HS-5 (cell line): ENCODE data around the gene CDH7.

Source experiments
- DNase-seq: peaks from one replicate; pipeline ENCODE4 v3.0.0-alpha.2; 2012; ENCODE audit warnings: low read depth

The CDH7 gene, protein sequence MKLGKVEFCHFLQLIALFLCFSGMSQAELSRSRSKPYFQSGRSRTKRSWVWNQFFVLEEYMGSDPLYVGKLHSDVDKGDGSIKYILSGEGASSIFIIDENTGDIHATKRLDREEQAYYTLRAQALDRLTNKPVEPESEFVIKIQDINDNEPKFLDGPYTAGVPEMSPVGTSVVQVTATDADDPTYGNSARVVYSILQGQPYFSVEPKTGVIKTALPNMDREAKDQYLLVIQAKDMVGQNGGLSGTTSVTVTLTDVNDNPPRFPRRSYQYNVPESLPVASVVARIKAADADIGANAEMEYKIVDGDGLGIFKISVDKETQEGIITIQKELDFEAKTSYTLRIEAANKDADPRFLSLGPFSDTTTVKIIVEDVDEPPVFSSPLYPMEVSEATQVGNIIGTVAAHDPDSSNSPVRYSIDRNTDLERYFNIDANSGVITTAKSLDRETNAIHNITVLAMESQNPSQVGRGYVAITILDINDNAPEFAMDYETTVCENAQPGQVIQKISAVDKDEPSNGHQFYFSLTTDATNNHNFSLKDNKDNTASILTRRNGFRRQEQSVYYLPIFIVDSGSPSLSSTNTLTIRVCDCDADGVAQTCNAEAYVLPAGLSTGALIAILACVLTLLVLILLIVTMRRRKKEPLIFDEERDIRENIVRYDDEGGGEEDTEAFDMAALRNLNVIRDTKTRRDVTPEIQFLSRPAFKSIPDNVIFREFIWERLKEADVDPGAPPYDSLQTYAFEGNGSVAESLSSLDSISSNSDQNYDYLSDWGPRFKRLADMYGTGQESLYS

DNA sequence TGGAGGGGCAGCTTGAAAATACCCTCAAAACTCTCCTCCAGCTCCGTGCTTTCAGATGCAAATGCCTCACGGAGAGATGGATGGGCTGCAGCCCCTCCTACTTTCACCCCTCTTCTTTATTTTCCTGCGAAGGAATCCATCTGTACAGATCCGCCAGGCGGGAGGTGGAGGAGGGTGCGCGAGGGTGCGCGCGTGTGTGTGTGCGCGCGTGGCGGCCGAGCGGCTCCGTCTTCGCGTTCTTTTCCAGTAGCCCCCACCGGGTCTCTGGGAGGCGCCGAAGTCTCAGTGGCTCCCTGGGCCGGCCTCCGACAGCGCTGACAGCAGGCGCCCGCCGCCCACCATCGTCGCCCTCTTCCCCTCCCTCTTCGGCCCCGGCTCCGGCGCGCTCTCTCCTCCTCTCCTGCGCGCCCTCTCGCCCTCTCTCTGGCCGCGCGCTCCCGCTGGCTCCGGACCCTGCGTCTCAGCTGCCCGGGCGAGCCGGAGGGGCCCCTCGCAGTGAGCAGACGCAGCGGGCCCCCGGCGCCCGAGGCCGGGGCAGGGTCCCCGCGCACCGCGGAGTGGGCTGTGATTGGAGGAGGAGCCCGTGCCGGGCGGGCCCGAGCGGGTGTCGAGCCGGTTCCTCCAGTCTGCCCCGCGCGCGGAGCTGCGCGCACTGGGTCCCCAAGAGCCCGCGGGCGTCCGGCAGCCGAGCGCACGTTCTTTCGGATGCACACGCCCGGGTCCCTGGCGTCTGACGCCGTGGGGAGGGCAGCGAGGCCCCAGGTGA is at the start of gene CDH7:
TSS of gene CDH7 (plus strand) at position 624 of the 766 bp plus-strand sequence. CDS start 11,831 bp downstream, outside the sequence.
- no peak for DNase-seq

DNA sequence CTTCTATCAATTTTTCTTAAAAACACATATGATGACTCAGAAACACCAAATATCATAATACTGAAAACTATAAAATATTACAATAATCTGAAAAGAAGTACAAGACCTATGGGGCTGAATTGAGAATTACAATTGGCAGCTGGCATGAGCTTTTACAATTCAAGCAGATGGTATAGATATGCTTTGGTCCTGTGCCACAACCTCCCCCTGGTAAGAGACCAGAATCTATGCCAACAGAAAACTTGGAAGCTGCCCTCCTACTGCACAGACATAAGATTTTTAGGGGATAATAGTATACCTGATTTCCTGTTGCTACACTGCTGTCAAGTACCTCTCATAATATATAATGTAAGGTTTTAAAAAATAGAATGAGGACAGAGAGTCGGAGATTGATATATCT is 46.8 kb upstream of the CDH7 start:
- DNase-seq, result no peak

DNA sequence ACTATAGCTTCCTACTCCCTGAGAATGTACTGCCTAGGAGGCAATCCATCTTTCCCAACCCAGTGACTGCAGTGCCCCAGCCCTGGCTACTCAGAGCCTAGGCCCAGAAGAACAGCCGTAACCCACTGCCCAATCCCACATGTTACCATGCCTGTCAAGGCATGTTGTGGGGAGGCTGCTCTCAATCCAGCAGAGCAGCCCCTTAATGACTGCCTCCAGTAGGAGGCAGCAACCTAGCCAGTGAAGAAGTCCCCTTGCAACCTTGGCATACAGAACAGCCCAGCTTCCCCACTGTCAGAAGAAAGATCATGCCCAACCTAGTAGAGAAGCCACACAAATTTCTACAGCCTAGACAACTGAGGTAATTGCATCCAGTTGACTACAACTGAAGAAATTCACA is 44.2 kb upstream of the CDH7 start:
- no peak for DNase-seq

DNA sequence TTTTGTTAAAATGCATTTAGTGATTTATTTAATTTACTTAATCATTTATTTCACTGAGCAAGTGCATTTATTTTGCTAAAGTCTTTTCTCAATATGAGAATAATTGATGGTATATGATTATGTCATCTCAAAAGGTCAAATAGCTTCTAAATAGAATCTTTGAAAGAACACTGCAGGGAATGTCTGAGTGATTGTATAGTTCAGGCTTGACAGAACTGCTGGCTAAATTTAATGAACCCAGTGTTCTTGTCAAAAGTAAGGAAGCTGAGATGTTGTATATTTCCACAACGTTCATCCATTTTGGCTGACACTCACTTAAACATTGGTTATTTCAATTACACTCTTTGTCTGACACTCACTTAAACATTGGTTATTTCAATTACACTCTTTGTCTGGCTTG is 39.3 kb upstream of the CDH7 start:
- no peak for DNase-seq

DNA sequence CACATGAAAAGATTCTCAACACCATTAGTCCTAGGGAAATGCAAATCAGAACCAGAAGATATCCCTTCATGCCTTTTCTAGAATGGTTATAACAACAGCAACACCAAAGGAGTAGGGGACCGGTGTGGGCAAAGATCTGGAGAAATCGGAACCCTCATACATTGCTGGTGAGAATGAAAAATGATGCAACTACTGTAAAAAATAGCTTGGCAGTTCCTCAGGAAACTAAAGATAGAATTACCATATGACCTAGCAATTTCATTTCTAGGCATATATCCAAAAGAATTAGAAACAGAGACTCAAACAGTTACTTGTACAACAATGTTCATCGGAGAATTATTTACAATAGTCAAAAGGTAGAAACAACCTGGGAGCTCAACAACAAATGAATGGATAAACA is 29.2 kb upstream of the CDH7 start:
- no peak for DNase-seq

DNA sequence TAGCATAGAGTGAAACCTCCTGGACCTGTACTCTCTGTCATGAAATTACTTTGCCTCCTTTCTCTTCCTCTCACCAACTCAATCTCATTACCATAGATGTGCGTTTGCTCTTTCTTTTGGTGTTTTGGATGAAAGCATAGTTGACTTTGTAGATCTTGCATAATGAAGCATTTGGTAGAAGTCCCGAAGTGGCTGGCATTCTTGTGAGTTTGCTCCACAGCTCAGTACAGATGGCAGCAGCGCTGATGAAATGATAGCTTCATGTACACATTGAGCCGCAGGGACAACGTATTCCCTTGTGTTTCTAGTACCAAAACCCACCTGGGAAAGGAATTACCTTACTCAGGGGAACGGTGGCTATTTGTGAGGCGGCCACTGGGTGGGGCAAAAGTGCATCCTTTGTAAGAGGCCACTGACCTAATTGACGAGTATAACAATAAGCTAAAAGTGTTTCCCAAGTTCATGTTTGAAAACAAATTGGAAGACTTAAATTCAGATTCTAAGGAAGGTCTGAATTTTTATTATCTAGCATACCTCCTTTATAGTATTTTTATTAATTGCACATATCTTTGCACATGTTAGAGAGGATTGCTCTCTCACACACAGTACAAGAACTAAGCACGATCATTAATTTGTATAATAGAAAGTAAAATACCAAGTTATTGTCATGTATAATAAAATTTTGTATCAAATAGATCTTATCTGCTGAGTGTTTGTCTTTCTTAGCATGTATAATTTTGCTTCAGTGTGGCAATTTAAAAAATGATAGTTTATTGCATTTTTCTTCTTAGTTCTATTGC is 25.4 kb upstream of the CDH7 start:
- DNase-seq, result no peak

DNA sequence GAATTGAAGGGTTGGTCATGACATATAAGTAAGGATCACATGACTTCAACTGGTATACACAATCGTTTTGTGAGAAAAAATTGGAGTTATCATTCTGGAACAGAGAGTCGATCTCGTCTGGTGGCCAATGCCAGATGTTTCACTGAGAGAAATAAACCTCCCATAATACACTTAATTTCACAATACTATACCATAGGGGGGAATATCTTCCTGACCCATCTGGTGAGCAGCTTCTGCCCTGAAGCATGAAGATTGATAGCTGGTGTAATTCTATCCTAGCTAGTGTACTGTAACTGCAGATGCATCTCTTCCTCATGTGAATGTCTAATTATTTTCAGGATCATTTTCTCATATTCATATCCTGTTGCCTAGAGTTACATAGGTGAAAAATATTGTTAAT is 15.7 kb upstream of the CDH7 start:
- DNase-seq, result no peak

DNA sequence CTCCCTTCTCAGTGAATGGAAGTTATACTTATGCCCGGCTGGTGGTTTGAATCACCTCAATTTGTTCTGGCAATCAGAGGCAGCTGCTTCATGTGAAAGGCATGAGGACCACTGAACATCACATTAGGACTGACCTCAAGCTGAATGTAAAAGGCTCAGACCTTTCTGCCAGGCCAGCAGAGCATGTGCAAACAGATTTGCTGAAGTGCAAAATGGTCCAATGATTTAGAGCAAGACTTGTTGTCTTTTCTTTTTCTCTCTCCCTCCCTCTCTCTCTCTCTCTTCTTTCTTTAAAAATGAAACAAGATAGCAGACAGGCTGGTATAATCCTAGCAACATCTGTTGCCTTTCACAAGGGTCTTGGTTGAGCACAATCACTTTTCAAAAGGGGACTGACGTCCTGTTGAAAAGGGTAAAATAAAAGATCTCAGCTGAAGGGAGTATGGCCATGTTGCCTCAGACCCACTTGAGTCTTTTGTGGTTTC is 13.3 kb upstream of the CDH7 start:
- DNase-seq, result no peak

DNA sequence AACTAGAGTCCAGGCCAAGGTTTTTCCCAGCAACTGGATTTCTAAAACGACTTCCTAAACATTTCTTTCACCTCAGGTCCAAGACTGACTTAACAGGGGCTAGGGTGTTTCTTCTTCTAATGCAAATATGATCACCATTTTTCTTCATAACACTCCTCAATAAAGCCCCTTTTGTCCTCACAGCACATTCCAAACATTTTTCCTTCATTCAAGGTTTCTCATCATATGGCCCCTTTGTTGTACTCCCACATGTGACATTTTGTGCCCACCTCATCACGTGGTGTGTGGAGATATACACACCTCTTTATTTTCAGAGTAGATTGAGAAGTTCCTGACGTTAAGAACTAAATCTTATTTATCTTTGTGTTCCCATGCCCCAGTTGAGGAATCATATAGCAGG is 3.9 kb upstream of the CDH7 start:
- no peak for DNase-seq

DNA sequence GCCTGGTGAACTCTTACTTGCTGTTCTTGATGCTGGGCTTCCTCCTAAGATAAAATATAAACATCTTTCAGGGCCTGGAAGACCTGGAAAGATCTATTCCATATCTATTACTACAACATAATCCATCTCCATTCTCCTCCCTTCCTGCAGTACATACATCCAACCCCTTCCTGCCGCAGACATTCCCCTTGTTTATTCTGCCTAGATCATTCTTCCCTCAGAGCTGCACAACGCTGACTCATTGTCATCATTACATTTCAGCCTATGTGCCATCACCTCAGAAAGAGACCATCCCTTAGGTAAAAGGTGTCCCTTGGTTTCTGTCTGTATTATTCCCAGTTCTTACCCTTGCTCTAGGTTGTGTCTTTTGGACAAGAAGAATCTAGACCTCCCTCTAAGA is 2.5 kb upstream of the CDH7 start:
- no peak for DNase-seq

DNA sequence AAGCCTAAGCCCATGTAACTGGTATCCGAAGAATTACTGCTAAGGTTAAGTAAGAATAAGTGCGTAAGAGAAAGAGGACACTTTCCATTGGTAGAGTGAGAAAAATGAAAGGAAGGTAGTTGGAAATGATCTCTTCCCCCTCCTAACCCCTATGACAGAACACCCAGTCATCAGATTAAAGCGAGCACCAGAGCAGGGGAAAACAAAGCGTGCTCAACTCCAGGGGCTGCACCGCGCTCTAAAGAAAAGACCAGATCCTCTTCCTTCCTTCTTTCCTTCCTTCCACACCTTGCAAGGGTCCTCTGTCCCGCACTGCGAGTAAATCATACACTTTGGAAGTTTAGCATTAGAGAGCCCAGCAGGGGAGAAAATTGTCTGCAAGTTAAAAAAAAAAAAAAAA is 971 bp upstream of the CDH7 start:
- DNase-seq, result no peak

DNA sequence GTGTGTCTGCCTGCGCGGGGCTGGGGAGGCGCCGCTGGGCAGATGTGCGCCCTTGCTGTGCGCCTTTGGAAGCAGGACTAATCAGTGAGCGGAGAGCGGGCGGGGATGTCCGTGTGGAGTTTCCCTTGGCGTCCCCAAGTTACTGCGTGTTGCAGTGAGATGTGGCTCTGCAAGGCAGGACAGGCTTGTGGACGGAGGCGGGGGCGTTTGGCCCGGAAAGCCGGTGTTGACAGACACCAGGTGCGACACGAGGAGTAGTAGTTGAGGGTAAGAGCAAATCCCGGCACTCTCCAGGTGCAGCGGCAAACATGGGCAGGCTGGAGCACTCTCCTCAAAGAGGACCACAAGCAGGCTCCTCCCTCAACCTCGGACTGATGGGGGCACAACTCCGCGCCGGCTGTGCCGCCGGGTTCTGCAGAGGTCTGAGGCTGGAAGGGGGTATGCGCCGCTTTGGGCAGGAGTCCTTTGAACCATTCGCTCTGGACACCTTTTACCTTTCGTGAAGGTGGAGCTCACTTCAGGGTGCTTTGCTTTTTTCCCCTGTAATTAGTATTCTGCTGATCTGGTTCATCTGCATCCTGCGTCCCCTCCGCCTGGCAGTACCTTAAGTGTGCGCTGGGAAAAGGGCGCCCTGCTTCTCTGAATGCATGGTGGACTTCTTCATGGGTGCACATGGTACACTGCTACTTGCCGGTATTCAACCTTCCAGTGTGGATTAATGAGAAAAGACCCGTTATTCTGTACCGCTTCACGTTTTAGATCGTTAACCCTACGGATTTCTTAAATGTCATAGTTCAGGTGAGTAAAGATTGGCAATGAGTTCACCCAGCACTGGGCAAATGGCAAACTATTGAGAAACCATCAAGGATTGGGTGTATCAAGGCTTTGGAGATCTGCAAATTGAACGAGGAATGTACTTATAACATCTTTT is 608 bp downstream of the CDH7 start:
- DNase-seq, result no peak

DNA sequence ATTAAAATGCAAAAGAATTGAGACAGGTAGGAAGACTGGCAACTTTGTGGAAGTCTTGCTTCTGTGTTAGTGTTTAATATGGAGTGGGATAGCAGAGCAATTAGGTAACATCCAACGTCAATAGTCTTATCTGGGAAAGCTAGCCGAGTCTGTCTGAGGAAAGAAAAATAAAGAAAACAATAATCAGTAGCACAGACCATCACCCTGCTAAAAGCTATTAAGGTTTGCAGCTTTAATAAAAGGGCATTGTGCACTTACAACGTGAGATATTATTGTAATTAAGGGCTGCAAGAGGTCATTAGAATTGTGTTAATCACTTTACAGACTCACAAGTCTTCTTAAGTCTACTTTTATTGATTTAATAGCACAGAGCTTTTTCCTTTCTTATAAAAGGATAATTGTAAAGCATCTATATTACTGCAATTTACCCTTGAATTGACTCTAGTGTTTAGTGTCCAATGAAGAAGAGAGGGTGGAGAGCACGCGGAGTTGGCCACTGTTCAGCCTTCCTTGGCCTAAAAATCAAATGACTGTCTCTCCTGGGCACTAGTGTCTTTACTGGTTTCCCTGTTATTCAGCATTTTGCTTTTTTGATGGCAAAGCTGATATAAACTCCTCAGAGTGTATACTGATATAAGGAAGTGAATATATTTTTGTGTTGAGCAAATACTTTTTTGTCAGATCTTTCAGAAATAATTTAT is 2.0 kb downstream of the CDH7 start:
- DNase-seq, result no peak

DNA sequence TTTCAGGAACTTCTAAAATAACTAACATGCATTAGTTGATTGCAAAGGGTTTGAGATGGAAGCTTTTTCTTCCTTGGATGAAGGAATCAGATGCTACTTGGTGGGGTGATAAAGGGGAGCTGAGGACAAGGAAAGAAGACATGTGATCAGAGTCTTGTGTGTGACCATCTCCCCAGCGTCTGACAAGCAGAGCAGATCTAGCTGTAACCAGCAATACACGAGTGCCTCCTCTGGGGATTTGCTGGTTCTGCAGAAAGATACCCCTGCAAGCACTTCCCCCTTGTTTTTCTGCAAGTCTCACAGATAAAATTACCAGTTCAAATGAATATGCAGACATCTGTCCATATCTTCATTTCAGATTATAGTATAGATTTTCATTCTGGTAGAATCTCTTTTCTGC is 2.7 kb downstream of the CDH7 start:
- DNase-seq, result no peak

DNA sequence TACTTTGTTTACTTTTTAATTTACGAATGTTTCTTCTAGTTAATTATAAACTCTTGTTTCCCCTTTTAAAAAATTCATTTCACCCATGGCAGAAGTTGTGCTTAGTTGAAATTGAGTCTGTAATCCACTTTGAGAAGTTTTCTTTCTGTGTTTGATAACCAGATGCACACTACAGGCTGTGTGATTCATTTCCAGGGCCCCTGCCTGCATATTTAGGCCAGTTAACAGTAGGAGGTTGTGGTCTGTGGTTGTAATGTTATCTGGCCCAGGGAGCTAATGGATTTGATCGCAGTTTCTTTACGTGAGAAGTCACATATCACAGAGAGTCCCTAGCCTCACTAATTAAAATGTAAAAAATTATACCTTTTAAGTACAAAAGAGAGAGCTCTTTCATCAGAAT is 3.3 kb downstream of the CDH7 start:
- DNase-seq, result peak; percentile 15

DNA sequence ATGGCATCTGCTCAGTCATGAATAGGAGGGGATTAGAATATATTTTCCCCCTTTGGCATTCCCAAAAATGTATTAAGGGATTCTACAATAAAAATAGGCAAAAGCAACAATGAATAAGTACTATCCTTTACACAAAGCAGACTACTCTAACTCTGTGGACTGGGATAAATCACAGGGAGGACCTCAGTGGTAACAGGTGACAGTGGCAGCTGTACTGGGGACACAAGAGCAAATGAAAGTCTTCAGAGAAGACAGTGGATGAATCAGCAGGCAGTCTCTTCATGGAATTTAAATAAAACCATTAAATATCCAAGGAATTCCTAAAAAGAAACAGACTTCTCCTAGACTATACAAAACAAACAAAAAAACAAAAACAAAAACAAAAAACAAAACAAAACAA is 4.8 kb downstream of the CDH7 start:
- no peak for DNase-seq

DNA sequence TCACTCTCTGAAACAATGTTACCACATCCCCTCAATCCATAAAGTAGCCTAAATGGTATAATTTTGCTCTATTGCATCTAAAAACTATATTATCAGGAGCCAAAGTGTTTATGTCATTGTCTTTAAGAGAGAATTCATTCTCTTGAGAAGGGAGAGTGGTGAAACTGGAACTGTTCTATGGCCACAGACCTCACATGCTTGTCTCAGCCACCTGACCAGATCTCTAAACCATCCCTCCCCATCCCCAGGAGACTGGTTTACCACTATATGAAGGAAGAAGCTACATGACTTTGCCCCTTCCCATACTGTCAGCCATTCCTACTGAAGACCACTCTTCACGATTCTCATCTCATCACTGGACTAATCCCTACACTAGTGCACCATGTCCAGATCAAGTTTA is 9.6 kb downstream of the CDH7 start:
- DNase-seq, result no peak

DNA sequence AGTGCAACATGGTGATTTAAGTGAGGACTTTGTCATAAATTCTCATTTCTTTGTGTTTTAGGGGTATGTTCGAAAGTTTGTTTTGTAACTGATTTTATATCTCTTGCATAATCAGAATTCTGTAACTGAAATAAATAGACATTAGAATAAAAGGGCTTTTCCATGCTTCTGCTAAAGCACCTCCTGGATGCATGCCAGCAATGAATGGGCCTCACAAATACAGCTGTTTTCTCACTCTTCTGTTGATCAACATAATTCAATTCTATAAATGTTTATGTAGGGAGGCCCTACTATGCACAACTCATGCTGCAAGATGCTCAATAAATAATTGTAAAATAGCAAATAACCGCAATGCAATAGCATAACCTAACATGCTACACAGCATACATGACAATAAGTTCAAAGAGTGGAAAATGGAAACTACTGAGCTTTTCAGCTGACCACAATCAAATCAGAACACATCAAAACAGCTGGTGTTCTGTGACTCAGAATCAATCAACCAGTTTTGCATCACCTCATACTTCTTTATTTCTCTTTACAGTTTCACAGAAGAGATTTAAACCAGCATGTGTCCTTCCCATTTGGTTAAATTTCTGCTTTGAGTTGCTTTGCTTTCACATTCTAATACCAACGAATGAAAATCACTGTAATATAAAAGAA is 11.0 kb downstream of the CDH7 start:
- DNase-seq, result no peak

DNA sequence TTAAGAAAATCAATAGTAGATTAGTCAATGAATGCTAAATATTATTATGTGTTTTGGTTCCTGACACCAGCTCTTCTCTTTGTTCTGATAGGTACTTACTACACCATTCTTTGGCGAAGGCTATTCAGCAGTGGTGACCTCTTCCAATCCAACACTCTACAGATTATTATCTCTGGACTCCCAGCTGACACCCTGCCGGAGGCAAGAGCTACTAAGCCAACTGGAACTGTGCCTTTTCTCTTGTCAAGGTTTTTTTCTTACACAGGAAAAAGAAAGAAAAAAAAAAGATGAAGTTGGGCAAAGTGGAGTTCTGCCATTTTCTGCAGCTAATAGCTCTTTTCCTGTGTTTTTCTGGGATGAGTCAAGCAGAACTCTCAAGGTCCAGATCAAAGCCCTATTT is 11.7 kb downstream of the CDH7 start:
- DNase-seq, result no peak

DNA sequence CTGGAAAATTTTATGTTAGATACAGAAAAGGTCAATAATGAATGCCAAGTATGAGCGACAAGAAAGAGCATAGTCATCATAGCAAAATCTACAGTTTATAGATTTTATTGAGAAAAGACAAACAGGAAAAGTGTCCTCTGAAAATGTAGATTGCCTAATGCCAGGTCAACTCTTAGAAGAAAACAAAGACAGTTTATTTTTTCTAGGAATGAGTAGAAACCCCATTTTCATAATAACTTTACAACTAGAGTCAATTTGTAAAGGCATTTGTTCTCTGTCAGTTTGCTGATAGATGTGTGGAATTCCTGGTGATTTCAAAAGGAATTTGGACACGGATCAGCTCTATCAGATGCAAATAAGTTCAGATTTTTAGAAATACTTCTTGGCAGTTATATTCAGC is 16.6 kb downstream of the CDH7 start:
- DNase-seq, result no peak
